GM10847 (cell line): ENCODE measurements around the gene PLA2G2A.

ENCODE experiments used
- POLR2A ChIP-seq: IDR thresholded peaks from 2 replicates; pipeline ENCODE4 v1.6.1; 2011; ENCODE audit not compliant: insufficient read length; ENCODE audit errors: extremely low read depth

PLA2G2A gene

GRCh38 chr1:19942657-19943056 is 36.8 kb downstream of the PLA2G2A start:
- TF ChIP-seq POLR2A = no peak

- no peak for TF ChIP-seq POLR2A
These were observed 37.3 kb downstream of the PLA2G2A start for GRCh38 chr1:19942088-19942487.

GRCh38 chr1:19941206-19941568 is 38.2 kb downstream of the PLA2G2A start:
- no peak for TF ChIP-seq POLR2A

- no peak for TF ChIP-seq POLR2A
These were observed 38.8 kb downstream of the PLA2G2A start for GRCh38 chr1:19940486-19941205.

GRCh38 chr1:19938472-19938871 is 40.9 kb downstream of the PLA2G2A start:
- TF ChIP-seq POLR2A = no peak

- TF ChIP-seq POLR2A = no peak
These were observed 43.2 kb downstream of the PLA2G2A start for GRCh38 chr1:19936061-19936750.

GRCh38 chr1:19934336-19934735 is 45.1 kb downstream of the PLA2G2A start:
- no peak for TF ChIP-seq POLR2A

- TF ChIP-seq POLR2A = no peak
These were observed 46.6 kb downstream of the PLA2G2A start for GRCh38 chr1:19932866-19933265.

- no peak for TF ChIP-seq POLR2A
These were observed 52.9 kb downstream of the PLA2G2A start for GRCh38 chr1:19926296-19927129.
